ENCODE data around the gene PRTN3.

PRTN3 gene

DNA sequence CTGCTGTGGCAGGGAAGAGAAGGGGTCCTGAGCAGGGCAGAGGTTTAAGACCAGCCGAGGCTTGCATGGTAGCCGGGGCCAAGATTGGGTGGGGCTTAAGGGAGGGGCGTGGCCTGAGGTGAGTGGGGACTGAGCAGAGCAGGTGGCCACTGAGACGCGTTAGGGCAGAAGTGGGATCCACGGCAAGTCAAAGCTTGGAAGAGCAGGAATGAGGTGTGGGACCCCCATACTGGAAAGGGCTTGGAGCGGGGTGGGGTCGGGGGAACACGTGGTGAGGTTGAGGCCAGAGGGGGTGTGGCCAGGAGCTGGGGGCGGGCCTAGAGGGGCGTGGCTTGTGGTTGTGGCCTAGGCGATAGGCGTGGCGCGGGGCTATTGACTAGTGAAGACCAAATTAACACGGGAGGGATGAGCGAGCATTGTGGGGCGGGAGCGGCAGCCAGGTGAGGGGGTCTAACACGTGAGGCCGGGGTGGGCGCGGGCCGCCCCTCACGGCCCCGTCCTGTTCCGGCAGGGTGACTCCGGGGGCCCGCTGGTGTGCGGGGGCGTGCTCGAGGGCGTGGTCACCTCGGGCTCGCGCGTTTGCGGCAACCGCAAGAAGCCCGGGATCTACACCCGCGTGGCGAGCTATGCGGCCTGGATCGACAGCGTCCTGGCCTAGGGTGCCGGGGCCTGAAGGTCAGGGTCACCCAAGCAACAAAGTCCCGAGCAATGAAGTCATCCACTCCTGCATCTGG is 21.9 kb downstream of the PRTN3 start:
- Histone ChIP-seq H3K56ac (ENCODE audit: low read length) (no peak overlapping the region), H4K8ac (ENCODE audit: low read depth, low read length) (no peak overlapping the region), H3K36me3 (ENCODE audit: control insufficient read depth, insufficient read depth, low read length) (no peaks in the 10 kb centered on the region), H3K4ac (ENCODE audit: low read depth, low read length) (no peak overlapping the region), H3K79me2 (ENCODE audit: control insufficient read depth, insufficient read depth, low read length) (no peaks in the 10 kb centered on the region), H2AK5ac (ENCODE audit: low read length) (no peak overlapping the region), H4K5ac (ENCODE audit: low read length) (no peak overlapping the region), H2BK15ac (replicated peaks; ENCODE audit: low read depth) (no peak overlapping the region), H3K18ac (ENCODE audit: low read length) (no peak overlapping the region), H3K27ac (ENCODE audit: low read depth, low read length) (no peak overlapping the region), H2BK5ac (ENCODE audit: low read length) (no peak overlapping the region), H2BK120ac (ENCODE audit: low read depth, low read length) (no peak overlapping the region), H3K4me3 (ENCODE audit: low read length) (no peak overlapping the region), H3K9ac (ENCODE audit: low read length) (no peak overlapping the region), H3K4me1 (ENCODE audit: control insufficient read depth, low read depth, low read length) (no peaks in the 10 kb centered on the region), H3K79me1 (ENCODE audit: low read length) (no peaks in the 10 kb centered on the region), H3K23ac (ENCODE audit: low read length) (no peak overlapping the region), H3K4me2 (ENCODE audit: low read length) (no peak overlapping the region), H3K27me3 (ENCODE audit: insufficient read depth, low read length, poor library complexity) (peaks cover 6% of the 10 kb centered on the region)
- WGBS (ENCODE audit: extremely low coverage, insufficient coverage, low lambda C conversion rate): no CpG with 5 or more reads among the region's 48 CpGs
- DNase-seq: peak; percentile 86

DNA sequence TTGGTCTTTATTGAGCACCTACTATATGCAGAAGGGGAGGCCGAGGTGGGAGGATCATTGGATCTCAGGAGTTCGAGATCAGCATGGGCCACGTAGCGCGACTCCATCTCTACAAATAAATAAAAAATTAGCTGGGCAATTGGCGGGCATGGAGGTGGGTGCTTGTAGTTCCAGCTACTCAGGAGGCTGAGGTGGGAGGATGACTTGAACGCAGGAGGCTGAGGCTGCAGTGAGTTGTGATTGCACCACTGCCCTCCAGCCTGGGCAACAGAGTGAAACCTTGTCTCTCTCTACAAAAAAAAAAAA is 22.5 kb downstream of the PRTN3 start:
- H2BK15ac ChIP-seq (replicated peaks; ENCODE audit: low read depth): no peak overlapping the region
- no peak overlapping the region for H3K27ac ChIP-seq (ENCODE audit: low read depth, low read length)
- DNase-seq: no peak
- no peak overlapping the region for H3K23ac ChIP-seq (ENCODE audit: low read length)
- peaks cover 6% of the 10 kb centered on the region for H3K27me3 ChIP-seq (ENCODE audit: insufficient read depth, low read length, poor library complexity)
- H2BK120ac ChIP-seq (ENCODE audit: low read depth, low read length): no peak overlapping the region
- H3K4me2 ChIP-seq (ENCODE audit: low read length): no peak overlapping the region
- H3K4me3 ChIP-seq (ENCODE audit: low read length): no peak overlapping the region
- WGBS (ENCODE audit: extremely low coverage, insufficient coverage, low lambda C conversion rate): no CpG with 5 or more reads among the region's 7 CpGs
- H2BK5ac ChIP-seq (ENCODE audit: low read length): no peak overlapping the region
- no peak overlapping the region for H3K4ac ChIP-seq (ENCODE audit: low read depth, low read length)
- no peak overlapping the region for H3K56ac ChIP-seq (ENCODE audit: low read length)
- no peaks in the 10 kb centered on the region for H3K36me3 ChIP-seq (ENCODE audit: control insufficient read depth, insufficient read depth, low read length)
- no peak overlapping the region for H3K18ac ChIP-seq (ENCODE audit: low read length)
- no peaks in the 10 kb centered on the region for H3K79me2 ChIP-seq (ENCODE audit: control insufficient read depth, insufficient read depth, low read length)
- H2AK5ac ChIP-seq (ENCODE audit: low read length): no peak overlapping the region
- no peaks in the 10 kb centered on the region for H3K79me1 ChIP-seq (ENCODE audit: low read length)
- H4K5ac ChIP-seq (ENCODE audit: low read length): no peak overlapping the region
- H3K9ac ChIP-seq (ENCODE audit: low read length): no peak overlapping the region
- H4K8ac ChIP-seq (ENCODE audit: low read depth, low read length): no peak overlapping the region
- no peaks in the 10 kb centered on the region for H3K4me1 ChIP-seq (ENCODE audit: control insufficient read depth, low read depth, low read length)

DNA sequence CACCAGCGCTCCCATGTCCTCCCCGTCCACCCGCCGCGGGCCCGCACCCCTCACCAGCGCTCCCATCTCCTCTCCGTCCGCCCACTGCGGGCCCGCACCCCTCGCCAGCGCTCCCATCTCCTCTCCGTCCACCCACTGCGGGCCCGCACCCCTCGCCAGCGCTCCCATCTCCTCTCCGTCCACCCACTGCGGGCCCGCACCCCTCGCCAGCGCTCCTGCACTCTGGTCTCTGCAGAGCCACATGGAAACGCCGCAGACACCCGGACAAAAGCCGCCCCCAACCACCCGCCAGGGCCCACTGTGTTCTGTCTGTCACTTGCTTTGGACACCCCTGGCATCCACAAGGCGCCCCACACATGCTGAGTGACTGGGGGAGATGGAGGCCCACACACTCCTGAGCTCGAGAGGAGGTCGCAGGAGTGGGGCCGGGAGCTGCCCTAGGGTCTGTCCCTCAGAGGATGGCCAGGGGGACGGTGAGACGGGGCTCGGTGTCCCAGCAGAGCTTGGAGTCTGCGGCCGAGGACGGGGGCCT is 26.0 kb downstream of the PRTN3 start:
- H3K4me2 ChIP-seq (ENCODE audit: low read length): no peak overlapping the region
- H3K56ac ChIP-seq (ENCODE audit: low read length): no peak overlapping the region
- no peaks in the 10 kb centered on the region for H3K27me3 ChIP-seq (ENCODE audit: insufficient read depth, low read length, poor library complexity)
- no peaks in the 10 kb centered on the region for H3K79me2 ChIP-seq (ENCODE audit: control insufficient read depth, insufficient read depth, low read length)
- H4K8ac ChIP-seq (ENCODE audit: low read depth, low read length): no peak overlapping the region
- H3K79me1 ChIP-seq (ENCODE audit: low read length): no peaks in the 10 kb centered on the region
- H2BK15ac ChIP-seq (replicated peaks; ENCODE audit: low read depth): no peak overlapping the region
- H2AK5ac ChIP-seq (ENCODE audit: low read length): no peak overlapping the region
- DNase-seq: no peak
- no CpG with 5 or more reads among the region's 38 CpGs for WGBS (ENCODE audit: extremely low coverage, insufficient coverage, low lambda C conversion rate)
- no peak overlapping the region for H3K4ac ChIP-seq (ENCODE audit: low read depth, low read length)
- no peak overlapping the region for H3K18ac ChIP-seq (ENCODE audit: low read length)
- H3K4me3 ChIP-seq (ENCODE audit: low read length): no peak overlapping the region
- no peak overlapping the region for H2BK120ac ChIP-seq (ENCODE audit: low read depth, low read length)
- no peak overlapping the region for H3K23ac ChIP-seq (ENCODE audit: low read length)
- H2BK5ac ChIP-seq (ENCODE audit: low read length): no peak overlapping the region
- H3K4me1 ChIP-seq (ENCODE audit: control insufficient read depth, low read depth, low read length): no peaks in the 10 kb centered on the region
- no peak overlapping the region for H4K5ac ChIP-seq (ENCODE audit: low read length)
- peaks cover 2% of the 10 kb centered on the region for H3K36me3 ChIP-seq (ENCODE audit: control insufficient read depth, insufficient read depth, low read length)
- H3K9ac ChIP-seq (ENCODE audit: low read length): no peak overlapping the region
- H3K27ac ChIP-seq (ENCODE audit: low read depth, low read length): no peak overlapping the region

DNA sequence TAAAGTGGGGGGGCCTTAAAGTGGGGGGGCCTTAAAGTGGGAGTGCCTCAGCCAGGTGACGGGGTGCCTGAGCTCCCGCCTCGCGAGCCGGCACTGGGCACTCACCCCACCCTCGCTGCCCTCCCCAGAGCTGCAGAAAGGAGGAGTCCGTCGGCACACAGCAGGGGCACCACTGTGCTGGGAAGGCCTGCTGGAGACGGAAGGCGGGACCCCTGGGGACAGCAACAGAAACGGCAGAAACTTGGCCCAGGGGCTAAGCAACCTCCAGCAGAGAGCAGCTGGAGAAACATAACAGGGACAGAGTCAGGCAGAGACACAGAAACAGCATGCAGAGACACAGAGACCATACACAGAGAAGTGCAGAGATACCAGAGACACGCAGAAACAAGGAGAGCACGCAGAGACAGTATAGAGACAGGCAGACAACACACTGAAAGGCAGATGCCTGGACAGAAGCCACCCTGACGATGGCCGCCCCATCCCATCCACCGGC is 26.5 kb downstream of the PRTN3 start:
- Histone ChIP-seq H2AK5ac (ENCODE audit: low read length) (no peak overlapping the region), H3K4ac (ENCODE audit: low read depth, low read length) (no peak overlapping the region), H3K23ac (ENCODE audit: low read length) (no peak overlapping the region), H3K4me2 (ENCODE audit: low read length) (no peak overlapping the region), H2BK120ac (ENCODE audit: low read depth, low read length) (no peak overlapping the region), H3K4me3 (ENCODE audit: low read length) (no peak overlapping the region), H3K36me3 (ENCODE audit: control insufficient read depth, insufficient read depth, low read length) (peaks cover 2% of the 10 kb centered on the region), H4K8ac (ENCODE audit: low read depth, low read length) (no peak overlapping the region), H3K27me3 (ENCODE audit: insufficient read depth, low read length, poor library complexity) (no peaks in the 10 kb centered on the region), H3K79me2 (ENCODE audit: control insufficient read depth, insufficient read depth, low read length) (no peaks in the 10 kb centered on the region), H3K18ac (ENCODE audit: low read length) (no peak overlapping the region), H2BK5ac (ENCODE audit: low read length) (no peak overlapping the region), H3K4me1 (ENCODE audit: control insufficient read depth, low read depth, low read length) (no peaks in the 10 kb centered on the region), H2BK15ac (replicated peaks; ENCODE audit: low read depth) (no peak overlapping the region), H3K9ac (ENCODE audit: low read length) (no peak overlapping the region), H3K27ac (ENCODE audit: low read depth, low read length) (no peak overlapping the region), H3K56ac (ENCODE audit: low read length) (no peak overlapping the region), H3K79me1 (ENCODE audit: low read length) (no peaks in the 10 kb centered on the region), H4K5ac (ENCODE audit: low read length) (no peak overlapping the region)
- no peak for DNase-seq
- WGBS (ENCODE audit: extremely low coverage, insufficient coverage, low lambda C conversion rate): no CpG with 5 or more reads among the region's 16 CpGs

DNA sequence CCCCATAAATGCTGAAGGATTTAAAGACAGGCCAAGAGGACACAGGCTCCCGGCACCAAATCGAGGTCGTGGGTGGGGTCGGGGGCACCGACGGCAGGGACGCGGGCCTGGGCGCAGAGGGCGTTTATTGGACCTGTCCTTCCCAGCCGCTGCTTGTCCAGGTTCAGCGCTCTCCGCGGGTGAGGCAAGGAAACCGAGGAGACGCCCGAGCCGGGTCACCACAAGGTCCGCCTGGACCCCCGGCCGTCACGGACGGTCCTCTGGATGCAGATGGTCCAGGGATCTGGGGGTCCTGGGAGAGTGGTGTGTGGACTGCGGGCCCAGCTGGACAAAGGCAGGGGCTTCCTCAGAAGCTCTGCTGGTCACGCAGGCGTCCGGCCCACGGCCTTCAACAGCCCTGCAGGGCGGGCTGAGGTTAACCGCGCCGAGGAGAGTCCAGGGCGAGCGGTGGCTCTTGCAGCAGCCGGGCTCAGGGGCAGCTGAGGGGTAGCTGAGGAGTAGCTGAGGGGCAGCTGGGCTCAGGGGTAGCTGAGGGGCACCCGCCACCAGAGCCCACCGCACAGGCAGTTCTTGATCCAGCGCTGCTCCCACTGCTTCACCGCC is 27.2 kb downstream of the PRTN3 start:
- Histone ChIP-seq H3K4me2 (ENCODE audit: low read length) (no peak overlapping the region), H2BK15ac (replicated peaks; ENCODE audit: low read depth) (no peak overlapping the region), H2AK5ac (ENCODE audit: low read length) (no peak overlapping the region), H3K23ac (ENCODE audit: low read length) (no peak overlapping the region), H4K8ac (ENCODE audit: low read depth, low read length) (no peak overlapping the region), H3K18ac (ENCODE audit: low read length) (no peak overlapping the region), H3K27me3 (ENCODE audit: insufficient read depth, low read length, poor library complexity) (no peaks in the 10 kb centered on the region), H3K4me1 (ENCODE audit: control insufficient read depth, low read depth, low read length) (no peaks in the 10 kb centered on the region), H3K36me3 (ENCODE audit: control insufficient read depth, insufficient read depth, low read length) (peaks cover 2% of the 10 kb centered on the region), H3K9ac (ENCODE audit: low read length) (no peak overlapping the region), H3K4ac (ENCODE audit: low read depth, low read length) (no peak overlapping the region), H3K79me1 (ENCODE audit: low read length) (no peaks in the 10 kb centered on the region), H2BK120ac (ENCODE audit: low read depth, low read length) (no peak overlapping the region), H3K79me2 (ENCODE audit: control insufficient read depth, insufficient read depth, low read length) (no peaks in the 10 kb centered on the region), H3K27ac (ENCODE audit: low read depth, low read length) (no peak overlapping the region), H4K5ac (ENCODE audit: low read length) (no peak overlapping the region), H2BK5ac (ENCODE audit: low read length) (no peak overlapping the region), H3K4me3 (ENCODE audit: low read length) (no peak overlapping the region), H3K56ac (ENCODE audit: low read length) (no peak overlapping the region)
- no peak for DNase-seq
- no CpG with 5 or more reads among the region's 39 CpGs for WGBS (ENCODE audit: extremely low coverage, insufficient coverage, low lambda C conversion rate)

Data from mesendoderm (in vitro differentiated cells).